SH-SY5Y (cell line): ENCODE measurements around the gene CNPY4.

Experiments used
- GATA2 ChIP-seq: IDR thresholded peaks from 2 replicates; pipeline ENCODE4 v1.6.1; 2011; ENCODE audit warnings: mild to moderate bottlenecking, low read depth, low read length
- GATA3 ChIP-seq: IDR thresholded peaks from 2 replicates; pipeline ENCODE4 v1.6.1; 2011; ENCODE audit warnings: low read depth, mild to moderate bottlenecking, low read length, moderate library complexity

The CNPY4 gene

DNA sequence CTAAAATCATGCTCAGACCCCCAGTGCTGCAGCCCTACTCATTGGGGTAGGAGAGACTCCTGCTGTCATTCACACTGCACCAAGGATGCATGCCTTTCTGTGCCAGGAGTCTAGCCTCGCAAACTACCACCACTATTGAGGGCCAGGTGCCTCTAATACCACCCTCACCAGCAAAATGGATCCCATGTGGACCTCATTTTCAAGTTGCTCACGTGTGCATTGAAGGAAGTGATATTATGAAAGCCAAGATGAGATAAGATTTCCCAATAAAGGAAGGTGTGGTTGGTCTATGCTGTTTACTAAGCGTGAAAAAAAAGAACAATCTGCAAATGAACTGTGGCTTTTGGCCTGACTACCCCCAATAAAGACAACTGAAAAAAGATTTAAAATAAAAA lies 22.1 kb downstream of the CNPY4 start:
- TF ChIP-seq GATA3 = no peak
- no peak for TF ChIP-seq GATA2

DNA sequence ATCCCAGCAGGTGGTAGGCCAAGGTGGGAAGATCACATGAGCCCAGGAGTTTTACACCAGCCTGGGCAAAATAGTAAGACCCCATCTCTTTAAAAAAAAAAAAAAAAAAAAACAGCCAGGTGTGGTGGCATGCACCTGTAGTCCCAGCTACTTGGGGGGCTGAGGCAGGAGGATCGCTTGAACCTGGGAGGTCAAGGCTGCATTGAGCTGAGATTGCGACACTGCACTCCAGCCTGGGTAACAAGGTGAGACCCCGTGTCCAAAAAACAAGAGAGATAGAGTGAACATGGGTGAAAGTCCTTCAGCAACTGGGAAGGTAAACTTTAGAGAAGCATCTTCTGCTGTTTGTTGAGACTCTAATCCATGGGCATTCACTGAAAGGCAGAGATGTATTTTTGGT lies 23.0 kb downstream of the CNPY4 start:
- TF ChIP-seq GATA3 = no peak
- no peak for TF ChIP-seq GATA2

DNA sequence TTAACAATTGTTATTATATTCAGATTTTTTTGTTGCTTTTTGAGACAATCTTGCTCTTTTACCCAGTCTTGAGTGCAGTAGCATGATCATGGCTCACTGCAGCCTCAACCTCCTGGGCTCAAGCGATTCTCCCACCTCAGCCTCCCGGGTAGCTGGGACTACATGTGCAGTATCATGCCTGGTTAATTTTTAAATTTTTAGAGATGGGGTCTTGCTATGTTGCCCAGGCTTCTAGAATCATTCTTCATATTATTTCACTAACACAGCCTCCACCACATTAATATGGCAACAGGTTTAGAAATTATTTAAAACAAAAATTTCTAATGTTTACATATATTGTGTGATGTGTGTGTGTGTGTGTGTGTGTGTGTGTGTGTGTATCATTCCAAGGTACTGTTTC lies 27.8 kb downstream of the CNPY4 start:
- TF ChIP-seq GATA3 = no peak
- no peak for TF ChIP-seq GATA2

DNA sequence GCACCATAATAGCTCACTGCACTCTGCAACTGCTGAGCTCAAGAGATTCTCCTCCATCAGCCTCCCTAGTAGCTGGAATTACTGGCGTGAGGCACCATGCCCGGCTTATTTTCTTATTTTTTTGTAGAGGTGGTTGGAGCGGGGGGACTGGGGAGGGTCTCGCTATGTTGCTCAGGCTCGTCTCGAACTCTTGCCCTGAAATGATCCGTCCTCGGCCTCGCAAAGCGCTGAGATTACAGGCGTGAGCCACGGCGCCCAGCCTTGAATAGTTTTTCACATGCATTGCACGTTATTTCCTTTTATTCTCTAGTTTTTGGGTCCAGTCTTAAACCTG lies 28.8 kb downstream of the CNPY4 start:
- no peak for TF ChIP-seq GATA2
- TF ChIP-seq GATA3 = no peak

DNA sequence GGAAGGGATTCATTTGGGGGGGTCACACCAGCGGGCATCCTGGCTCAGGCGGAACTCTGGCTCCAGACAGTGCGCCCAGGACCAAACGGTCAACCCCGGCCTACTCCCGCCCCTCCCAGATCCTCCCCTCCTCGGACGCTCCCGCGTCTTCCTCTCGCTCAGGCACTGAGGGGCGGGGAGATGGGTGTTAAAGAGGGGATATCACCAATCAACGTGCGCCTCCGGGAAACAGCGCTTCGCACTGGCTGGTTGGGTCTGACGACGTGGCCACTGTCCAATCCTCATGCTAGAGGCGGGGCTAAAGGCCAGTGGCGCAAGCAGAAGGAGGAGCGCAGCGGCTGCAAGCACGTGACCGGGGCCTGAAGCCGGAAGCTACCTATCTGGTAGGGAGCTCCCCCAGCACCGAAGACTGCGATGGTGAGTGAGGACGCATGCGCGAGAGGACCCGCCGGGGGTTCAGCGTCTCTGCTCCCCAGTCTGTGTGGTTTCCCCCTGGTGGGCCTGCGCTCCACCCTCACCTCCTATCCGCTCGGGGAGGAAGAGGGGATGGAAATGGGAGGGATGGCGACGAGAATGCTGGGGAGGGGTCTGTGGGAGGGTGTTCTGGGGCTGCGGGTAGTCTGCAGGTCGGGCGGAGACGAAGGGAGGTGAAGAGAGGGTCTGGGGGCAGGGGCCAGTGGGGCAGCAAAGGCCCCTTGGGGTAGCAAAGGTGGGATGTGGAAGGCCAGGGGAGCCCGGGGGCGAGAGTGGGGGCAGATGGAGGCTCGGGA lies 29.3 kb downstream of the CNPY4 start, which contains the start of gene LAMTOR4:
TSS of gene LAMTOR4 (plus strand) at position 360 of the 770 bp plus-strand sequence. CDS start at position 415, 55 bp downstream.
- TF ChIP-seq GATA2 (0 out of 2 replicates have a peak, but pooled peaks have one; percentile 13), GATA3 (no peak)

DNA sequence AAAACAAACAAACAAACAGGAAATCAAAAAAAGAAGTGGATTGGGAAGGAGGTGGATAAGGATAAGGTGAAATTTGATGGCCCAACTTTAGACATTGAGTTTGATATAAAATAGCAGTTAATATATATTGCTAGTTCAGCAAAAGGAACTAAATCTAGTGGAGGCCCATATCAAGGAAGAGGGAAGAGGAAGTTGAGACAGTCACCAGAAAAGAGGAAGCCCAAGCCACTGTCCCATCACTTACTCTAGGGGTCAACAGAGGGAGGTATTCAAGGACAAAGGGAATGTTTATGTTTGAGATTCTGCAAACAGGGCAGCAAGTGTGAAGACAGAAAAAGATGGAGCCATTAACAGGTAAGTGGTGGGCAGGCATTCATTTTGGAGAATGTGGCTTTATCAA lies 33.0 kb downstream of the CNPY4 start:
- TF ChIP-seq GATA2 = no peak
- no peak for TF ChIP-seq GATA3

DNA sequence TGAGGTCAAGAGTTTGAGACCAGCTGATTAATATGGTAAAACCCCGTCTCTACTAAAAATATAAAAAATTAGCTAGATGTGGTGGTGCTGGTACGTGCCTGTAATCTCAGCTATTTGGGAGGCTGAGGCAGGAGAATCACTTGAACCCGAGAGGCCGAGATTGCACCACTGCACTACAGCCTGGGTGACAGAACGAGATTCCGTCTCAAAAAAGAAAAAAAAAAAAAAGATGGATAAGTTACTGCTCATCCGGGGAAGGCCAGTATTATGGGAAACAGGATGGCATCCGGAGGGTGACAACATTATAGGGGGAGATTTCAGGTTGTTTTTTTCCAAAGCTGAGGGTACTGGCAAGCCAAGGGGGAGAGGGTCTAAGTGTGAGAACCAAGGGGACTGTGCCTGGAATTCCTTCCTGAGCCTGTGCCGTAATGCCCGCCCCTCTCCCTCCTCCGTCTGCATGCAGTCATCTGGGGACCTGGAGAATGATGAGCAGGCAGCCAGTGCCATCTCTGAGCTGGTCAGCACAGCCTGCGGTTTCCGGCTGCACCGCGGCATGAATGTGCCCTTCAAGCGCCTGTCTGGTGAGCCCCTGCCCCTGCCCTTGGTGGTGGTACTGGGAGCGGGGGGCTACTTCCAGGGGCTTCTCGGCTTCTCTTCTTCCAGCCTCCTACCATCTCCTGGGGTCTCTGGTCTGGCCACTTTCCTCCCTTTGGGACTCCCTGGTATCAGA lies 33.7 kb downstream of the CNPY4 start:
- no peak for TF ChIP-seq GATA2
- no peak for TF ChIP-seq GATA3

DNA sequence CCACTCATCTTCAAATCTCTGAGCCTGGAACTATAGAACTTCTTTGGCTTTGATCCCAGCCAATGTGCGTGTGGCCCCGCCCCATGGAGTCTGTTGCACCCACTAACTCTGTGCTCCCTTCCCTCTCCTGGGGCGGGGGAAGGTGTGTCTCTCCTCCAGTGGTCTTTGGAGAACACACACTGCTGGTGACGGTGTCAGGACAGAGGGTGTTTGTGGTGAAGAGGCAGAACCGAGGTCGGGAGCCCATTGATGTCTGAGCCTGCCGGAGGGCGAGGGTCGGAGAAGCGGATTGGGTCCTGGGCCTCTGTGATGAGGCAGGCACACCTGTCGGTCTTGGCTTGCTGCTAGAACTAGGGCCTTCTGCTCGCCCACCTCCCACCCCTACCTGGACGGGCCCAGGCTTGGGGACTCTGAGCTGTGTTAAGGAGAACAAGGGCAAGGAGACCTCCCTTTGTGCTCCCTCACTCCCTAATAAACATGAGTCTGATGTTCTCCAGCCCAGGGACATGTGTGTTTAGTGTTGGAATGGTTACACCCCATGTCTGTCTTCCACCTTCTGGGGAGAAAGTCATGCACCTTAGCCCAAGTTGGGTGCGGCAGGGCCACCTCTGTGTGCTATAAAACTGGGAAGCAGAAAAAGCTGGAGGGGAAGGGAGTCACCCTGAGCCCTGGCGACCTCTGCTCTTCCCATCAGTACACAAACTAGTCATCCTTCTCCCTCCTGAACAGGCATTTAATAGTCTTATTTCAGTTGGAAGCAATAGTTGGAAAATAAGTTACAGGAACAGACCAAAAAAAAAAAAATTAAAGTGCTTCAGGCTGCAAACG lies 34.5 kb downstream of the CNPY4 start:
- TF ChIP-seq GATA2 (no peak), GATA3 (no peak)

DNA sequence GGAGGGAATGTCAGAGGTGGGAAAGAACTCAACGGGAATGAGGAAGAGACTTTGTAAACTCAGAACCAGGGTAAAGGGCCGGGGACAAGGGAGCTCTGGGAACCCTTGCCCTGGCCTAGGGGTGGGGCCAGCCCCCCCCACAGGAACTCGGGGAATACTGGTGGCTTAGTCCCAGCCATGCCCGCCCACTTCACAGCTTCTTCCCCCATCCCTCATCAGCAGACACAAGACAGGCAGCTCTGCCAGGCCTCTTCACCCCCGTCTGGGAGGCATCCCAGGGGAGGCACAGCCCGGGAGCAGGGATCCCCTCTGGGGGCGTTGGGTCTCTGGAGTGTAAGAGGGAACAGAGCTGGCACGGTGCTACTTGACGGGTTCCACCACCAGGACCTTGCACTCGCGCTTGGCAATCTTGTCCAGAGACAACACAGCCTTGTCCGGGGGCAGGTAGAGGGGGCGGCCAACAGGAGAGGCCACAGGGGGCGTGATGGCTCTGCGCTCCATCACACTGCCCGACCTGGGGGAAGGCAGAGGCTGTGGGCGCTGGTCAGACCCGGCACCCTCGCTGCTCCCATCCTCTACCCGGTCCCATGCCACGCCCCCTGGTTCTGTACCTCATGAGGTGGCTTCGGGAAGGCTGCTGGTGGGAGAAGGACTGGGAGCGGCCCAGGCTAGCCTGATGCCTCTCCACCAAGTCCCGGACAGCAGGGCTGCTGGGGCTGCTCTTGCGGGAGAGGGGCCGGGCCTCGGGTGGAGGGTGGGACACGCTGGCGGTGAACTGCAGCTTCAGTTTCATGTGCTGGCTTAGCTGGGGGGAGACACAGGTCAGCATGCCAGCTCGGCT lies 35.4 kb downstream of the CNPY4 start:
- no peak for TF ChIP-seq GATA3
- no peak for TF ChIP-seq GATA2

DNA sequence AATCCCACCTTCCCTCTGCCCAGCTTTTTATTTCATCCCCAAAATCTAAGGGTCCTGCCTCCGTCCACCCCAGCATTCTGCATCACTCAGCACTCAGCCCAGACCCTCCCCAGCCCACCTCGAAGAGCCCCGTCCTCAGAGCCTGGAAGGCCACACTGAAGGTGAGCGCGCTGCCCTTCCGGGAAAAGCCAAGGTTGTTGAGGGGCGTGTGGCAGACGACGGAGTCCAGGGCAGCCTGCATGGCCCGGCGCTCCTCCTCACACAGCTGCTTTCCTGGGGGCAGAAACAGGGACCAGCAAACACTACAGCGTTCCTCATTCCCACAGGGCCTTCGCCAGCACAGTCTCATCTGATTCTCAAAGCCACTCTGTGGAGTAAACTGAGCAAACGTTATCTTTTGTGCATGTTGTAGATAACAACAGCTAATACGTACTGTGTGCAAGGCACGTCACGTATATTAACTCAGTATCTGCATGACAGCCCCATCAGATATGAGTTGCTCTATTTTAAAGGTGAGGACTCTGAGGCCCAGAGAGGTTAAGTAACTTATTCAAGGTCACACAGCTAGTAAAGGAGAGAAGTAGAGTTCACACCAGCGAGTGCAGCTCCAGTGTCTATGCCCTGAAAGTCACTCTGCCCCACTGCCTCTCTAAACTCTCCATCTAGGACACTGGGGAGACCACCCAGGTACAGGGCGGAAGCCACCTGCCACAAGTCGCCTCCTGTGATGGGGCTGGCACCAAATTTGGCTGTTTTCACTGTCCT lies 36.3 kb downstream of the CNPY4 start:
- TF ChIP-seq GATA3 (no peak), GATA2 (no peak)

DNA sequence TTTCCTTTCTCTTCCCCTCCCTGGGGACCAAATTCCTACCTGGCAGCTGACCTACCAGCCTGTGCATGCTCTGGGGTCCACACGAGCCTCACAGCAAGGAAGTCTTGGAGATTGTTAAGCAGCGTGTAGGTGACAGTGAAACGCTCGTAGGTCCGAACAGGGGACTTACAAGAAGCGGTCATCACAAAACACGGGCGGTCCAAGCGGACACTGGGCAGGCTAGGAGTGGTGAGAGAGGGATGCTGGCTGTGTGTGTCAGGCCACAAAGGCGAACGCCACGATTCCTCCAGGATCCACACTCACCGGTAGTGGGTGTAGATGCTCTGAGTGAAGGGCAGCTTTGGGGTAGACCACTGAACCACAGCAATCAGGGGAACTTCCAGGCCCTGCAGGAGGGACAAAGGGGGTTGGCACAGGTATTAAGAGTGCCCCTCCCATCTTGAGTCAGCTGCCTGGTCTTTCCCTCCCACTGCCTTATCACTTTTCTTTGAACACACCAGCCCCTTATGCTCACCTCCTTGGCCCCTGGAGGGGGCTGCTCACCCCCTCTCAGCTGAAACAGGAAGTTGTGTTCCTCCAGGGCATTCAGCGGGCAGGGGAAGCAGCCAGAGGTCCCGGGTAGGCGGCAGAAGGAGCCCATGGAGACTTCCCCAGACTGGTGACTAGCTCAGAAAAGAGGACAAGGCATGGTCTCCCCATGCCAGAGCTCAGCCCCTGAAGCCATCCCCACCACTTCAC lies 37.1 kb downstream of the CNPY4 start:
- TF ChIP-seq GATA2 = no peak

DNA sequence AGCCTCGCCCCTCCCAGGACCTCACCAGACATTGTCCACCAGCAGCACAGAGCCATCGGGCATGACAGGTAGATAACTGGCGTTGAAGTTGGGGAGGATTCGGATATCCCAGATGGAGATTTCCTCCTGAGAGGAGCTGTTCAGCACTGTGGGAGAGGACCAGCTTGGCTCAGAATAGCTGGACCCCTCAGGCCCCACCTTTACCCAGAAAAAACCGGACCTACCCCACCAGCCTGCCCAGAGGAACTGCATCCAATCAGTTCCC lies 37.6 kb downstream of the CNPY4 start:
- TF ChIP-seq GATA2 (no peak), GATA3 (no peak)
